Right kidney (tissue), 1 donor: Measurements from ENCODE around the gene CCAR1.
"Not testable (repeated sequence)": the region's sequence is repeated elsewhere in the genome, so short reads cannot be mapped to it uniquely, and the experiment has no call there.

Source experiments
- DNase-seq: peaks from one replicate; pipeline ENCODE4 v3.0.0-alpha.2; 2016

CCAR1 gene

DNA sequence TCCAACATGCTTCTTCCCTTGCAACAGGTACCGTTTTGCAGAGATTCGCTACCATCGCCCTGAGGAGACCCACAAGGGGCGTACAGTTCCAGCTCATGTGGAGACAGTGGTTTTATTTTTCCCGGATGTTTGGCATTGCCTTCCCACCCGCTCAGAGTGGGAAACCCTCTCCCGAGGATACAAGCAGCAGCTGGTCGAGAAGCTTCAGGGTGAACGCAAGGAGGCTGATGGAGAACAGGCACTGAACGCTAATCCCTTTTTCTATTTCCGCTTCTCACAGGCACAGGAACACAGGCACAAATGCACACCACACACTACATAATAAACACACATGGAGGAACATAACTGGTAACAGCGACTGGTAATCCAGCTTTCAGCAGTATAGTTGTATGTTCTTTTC is 35.2 kb downstream of the CCAR1 start:
- DNase-seq = no peak

DNA sequence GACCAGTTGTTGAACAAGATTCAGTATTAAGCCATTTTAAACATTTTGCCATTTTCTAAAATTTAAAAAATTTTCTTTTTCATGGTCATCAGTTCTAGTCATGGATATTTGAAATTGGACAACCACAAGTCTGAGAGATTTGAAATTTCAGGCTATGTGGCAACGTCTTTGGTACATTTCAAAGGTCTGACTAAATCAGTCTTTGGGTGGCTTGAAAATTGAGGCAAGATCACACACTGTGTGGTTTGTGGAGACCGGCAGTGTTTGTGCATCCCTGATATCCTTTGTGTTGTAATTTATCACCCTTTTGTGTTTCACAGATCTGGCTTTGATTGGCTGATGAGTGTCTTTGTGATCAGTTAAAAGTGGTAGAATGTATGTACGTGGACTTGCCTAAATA is 35.7 kb downstream of the CCAR1 start:
- no peak for DNase-seq

DNA sequence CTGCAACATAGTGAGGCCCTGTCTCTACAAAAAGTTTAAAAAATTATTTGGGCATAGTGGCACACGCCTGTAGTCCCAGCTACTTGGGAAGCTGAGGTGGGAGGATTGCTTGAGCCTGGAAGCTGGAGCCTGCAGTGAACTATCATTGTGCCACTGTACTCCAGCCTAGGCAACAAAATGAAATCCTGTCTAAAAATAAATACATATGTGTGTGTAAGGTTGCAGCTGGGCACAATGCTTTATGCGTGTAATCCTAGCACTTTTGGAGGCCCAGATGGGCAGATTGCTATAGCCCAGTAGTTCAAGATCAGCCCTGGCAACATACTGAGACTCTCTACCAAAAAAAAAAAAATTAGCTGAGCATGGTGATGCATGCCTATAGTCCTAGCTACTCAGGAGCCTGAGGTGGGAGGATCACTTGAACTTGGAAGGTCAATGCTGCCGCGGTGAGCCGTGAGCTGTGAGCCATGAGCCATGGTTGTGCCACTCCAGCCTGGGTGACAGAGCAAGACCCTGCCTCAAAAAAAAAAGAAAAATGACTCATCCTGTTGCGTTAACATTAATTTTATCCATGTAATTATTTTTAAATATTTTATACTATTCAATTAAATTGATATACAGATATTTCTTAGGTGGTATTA is 38.3 kb downstream of the CCAR1 start:
- DNase-seq = no peak

DNA sequence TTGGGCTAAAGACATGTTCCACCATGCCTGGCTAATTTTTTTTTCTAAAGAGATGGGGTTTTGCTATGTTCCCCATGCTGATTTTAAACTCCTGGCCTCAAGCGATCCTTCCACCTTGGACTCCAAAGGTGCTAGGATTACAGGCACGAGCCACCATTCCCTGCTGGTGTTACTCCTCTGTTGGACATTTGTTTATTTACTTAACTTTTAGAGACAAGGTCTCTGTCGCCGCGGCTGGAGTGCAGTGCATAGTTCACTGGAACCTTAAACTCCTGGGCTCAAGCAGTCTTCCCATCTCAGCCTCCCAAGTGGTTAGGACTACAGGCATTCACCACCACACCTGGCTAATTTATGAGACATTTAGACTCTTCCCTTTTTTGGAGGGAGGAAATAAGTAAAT is 38.9 kb downstream of the CCAR1 start:
- no peak for DNase-seq

DNA sequence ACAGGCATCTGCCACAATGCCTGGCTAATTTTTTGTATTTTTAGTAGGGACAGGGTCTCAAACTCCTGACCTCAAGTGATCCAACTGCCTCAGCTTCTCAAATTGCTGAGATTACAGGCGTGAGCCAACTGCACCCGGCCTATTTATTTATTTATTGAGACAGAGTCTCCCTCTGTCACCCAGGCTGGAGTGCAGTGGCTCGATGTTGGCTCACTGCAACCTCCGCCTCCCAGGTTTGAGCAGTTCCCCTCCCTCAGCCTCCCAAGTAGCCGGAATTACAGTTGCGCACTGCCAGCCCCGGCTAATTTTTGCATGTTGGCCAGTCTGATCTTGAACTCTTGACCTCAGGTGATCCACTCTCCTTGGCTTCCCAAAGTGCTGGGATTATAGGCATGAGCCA is 46.4 kb downstream of the CCAR1 start:
- not testable (repeated sequence) for DNase-seq

DNA sequence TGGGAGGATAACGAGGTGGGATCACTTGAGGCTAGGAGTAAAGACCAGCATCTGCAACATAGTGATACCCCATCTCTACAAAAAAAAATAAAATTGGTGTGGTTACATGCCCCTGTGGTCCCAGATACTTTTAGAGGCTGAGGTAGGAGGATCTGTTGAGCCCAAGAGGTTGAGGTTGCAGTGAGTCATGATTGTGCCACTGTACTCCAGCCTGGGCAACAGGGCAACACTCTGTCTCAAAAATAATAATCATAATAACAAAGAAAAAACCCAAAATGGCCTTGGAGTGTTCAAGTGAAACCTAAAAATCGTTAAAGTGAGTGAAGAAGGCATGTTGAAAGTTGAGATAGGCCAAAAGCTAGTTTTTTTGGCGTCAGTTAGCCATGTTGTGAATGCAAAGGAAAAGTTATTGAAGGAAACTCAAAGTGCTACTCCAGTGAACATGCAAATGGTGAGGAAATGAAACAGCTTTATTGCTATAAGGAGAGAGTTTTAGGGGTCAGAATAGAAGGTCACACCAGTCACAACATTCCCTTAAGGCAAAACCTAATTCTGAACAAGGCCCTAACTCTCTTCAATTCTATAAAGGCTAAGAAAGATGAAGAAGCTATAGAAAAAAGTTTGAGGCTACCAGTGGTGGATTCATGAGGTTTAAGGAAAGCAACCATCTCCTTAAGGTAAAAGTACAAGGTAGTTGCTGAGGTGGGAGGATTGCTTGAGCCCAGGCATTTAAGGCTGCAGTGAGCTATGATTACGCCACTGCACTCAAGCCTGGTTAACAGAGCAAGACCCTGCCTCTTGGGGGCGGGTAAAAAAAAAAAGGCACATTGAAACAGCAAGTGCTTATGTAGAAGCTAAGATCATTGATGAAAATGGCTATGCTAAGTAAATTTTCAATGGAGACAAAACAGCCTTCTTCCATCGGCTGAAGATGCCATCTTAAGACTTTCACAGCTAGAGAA is 60.9 kb downstream of the CCAR1 start:
- no peak for DNase-seq

DNA sequence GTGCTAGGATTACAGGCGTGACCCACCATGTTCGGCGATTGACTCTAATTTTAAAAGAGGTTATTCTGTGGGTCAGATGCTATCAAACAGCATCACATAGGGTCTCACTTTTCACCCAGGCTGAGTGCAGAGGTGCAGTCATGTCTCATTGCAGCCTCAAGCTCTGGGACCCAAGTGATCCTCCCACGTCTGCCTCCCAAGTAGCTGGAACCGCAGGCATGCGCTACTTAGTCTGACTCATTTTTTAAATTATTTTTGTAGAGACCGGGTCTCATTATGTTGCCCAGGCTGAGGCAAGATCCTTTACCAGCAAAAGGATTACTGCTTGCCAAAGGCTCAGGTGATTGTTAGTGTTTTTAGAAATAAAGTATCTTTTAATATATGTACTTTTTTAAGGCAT is 63.4 kb downstream of the CCAR1 start:
- no peak for DNase-seq

DNA sequence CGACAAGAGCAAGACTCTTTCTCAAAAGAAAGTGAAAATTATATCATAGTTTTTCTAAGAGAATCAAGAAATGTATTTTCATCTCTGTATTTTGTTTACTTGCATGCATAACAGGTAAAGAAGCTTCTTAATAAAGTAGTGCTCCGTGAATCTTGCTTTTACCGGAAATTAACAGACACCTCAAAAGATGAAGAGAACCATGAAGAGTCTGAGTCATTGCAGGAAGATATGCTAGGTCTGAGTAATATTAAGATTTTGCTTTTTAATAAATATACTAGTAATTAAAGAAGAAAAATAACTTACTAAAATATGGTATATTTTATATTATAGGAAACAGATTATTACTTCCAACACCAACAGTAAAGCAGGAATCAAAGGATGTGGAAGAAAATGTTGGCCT is 66.8 kb downstream of the CCAR1 start:
- no peak for DNase-seq

DNA sequence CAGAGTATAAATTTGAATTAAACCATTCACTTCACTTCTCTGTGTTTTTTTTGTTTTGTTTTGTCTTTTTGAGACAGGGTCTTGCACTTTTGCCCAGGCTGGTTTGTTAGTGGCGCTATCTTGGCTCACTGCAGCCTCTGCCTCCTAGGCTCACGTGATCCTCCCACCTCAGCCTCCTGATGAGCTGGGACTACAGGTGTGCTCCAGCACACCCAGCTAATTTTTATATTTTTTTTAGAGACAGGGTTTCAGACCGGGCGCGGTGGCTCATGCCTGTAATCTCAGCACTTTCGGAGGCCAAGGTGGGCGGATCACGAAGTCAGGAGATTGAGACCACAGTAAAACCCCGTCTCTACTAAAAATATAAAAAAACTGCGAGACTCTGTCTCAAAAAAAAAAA is 69.4 kb downstream of the CCAR1 start:
- DNase-seq = no peak

DNA sequence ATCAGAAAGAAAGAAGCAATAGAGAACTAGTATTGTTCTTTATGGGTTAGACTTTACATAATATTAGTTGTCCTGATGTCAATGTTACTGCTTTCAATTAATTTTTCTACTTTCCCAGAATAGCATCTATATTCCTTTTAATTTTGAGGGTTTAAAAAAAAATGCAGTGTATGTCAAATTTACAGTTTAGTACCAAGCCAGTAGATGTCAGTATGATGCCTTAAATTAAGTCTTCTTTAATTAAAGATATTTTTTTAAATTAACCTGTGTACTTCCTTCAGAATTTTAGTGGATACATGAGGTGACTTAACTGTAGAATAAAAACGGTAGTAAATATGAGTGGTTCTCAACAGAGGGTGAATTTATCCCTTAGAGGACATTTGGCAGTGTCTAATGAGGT is 71.1 kb downstream of the CCAR1 start:
- no peak for DNase-seq

DNA sequence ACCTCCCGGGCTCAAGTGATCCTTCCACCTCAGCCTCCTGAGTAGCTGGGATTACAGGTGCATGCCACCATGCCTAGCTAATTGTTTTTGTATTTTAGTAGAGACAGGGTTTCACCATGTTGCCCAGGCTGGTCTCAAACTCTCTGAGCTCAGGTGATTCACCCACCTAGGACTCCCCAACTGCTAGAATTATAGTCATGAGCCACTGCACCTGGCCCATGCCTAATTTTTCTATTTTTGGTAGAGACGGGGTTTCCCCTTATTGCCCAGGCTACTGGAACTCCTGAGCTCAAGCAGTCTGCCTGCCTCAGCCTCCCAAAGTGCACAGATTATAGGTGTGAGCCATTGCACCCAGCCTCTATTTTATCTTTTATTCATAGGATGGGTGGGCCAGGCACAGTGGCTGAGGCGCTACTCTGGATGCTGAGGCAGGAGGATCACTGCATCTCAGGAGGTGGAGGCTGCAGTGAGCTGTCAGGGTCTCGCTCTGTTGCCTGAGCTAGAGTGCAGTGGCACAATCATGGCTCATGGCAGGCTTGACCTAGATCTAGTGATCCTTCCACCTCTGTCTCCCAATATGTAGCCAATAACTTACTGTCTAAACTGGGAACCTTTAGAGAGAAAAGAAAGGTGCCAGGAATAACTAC is 75.0 kb downstream of the CCAR1 start:
- no peak for DNase-seq

DNA sequence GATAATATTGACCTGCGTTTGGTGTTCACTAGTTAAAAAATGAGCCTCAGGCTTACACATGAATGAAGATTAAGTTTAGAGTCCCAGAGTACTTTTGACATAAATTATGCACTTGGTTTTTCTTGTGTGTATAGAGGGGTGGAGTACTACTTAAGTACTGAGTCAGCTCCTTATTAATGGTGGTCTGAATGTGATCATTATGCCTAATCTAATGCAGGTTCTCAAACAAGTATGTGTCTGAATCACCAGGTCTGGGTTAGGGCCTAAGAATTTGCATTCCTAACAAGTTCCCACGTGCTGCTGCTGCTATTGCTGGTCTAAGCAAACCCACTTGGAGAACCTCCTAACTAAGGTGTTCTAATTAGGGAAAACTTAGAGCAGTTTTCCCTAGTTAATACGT is 75.6 kb downstream of the CCAR1 start:
- no peak for DNase-seq

DNA sequence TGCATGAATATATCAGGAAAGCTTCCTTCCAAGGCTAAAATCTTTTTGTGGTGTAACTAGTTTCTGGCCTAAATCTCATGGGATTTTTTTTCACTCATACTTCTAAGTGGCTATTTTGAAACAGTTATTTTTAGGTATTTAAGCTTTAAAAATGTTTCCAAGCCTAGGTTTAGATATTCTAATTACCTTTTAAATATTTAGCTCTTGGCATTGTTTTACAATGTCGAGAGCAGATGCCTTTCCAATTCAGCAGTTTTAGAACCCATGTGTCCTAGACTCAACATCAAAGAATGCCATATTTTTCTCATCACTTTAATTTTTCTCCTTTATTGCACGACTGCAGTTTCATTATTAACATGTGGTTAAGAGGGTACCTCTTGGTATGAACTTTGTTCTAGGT is 79.2 kb downstream of the CCAR1 start:
- DNase-seq = no peak

DNA sequence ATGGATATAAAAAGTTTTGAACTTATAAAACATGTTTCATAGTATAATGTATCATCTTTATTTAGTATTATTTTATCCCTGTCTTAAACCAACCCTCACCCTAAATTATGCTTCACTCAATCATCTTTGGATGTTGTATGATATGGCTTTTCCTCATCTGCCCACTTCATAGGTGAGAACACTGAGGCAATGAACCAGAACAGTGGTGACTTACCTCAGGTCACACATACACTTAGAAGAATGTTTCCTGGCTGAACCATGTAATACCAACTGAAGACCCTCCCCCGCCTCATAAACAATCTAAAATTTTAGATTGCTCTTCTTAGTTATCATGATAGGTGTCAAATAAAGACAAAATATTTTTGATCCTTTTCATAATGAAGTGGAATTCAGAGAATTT is 83.7 kb downstream of the CCAR1 start:
- DNase-seq = no peak

DNA sequence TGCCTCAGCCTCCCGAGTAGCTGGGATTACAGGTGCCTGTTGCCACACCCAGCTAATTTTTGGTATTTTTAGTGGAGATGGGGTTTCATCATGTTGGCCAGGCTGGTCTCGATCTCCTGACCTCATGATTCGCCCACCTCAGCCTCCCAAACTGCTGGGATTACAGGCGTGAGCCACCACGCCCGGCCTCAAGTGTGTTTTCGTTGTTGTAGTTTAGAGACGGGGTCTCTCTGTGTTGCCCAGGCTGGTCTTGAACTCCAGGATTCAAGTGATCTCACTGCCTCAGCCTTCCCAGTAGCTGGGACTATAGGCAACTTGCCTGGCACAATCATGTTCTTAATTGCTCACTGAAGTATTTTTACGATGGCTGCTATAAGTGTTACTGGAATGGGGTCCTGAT is 89.8 kb downstream of the CCAR1 start:
- not testable (repeated sequence) for DNase-seq

DNA sequence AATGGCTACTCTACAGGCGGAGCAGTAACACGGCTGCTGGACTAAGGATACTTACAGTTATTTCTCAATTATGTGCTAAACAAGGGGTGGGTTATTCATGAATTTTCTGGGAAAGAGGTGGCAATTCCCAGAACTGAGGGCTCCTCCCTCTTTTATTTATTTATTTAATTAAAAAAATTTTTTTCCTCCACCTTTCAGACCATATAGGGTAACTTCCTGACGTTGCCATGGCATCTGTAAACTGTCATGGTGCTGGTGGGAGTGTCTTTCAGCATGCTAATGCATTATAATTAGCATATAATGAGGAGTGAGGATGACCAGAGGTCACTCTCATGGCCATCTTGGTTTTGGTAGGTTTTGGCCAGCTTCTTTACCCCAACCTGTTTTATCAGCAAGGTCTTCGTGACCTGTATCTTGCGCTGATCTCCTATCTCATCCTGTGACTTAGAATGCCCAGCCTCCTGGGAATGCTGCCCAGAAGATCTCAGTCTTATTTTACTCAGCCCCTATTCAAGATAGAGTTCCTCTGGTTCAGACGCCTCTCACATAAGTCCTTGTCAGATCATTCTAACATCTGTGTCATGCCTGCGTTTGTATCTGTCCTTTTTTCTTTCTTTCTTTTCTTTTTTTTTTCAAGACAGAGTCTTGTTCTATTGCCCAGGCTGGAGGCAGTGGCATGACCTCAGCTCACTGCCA is 90.4 kb downstream of the CCAR1 start:
- DNase-seq = no peak

DNA sequence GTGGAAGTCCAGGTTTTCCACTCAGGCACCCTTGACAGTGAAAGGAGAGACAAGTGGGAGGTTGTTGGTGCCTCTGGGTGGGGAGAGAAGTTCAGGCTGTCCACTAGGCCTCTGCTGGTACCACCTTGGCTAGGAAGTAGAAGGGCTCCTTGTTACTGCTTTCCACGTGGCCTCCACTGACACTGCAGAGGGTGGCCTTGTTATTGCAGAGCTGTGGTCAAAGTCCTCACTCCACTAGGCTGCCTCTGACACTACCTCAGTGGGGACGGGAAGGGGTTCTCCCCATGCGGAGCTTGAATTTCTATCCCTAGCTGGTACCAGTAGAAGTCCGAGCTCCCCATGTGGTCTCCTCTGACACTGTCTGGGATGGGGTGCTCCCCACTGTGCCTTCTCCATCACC is 91.4 kb downstream of the CCAR1 start:
- no peak for DNase-seq

DNA sequence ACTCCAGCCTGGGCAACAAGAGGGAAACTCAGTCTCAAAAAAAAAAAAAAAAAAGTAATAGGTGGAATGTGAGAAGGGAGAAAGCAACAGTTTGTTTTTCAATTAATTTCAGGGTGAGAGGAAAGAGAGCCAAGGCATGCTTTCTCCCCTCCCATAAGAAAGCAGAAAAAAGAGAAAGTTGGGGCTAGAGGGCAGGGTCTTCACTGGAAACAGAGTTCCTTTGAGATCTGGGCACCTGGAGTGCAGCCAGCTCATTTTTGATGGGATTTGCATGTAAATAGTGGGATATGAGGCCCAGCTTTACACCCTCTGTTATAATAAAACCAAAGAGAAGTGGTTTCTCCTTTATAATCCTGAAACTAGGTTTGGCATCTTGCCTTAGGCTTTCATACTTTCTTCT is 92.5 kb downstream of the CCAR1 start:
- no peak for DNase-seq

DNA sequence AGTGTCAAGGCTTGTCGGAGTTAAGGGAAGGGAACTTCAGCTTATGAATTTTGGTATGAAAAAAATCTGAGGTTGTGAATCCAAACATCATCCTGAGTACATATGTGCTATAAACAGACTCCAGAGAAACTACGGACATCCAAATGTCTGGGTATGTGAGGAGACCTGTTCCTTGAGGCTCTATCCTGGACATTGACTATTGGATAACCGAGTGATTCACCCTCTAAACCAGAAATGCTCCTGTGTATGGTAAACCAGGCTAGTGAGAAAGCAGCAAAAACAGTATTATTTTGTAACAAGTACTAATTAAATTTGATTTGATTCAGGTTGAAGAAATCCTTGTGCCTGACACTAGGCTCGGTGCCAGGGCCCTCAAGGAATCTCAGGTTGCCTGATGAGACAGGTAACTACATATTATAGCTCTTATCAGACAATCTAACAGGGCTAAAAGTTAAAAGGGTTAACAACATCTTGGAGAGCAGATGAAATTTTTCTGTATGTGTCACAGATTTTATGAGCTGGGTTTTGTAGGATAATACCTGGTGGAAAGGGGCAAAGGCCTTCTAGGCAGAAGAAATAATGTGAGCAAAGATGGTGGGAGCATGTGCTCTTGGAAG is 95.9 kb downstream of the CCAR1 start:
- no peak for DNase-seq

DNA sequence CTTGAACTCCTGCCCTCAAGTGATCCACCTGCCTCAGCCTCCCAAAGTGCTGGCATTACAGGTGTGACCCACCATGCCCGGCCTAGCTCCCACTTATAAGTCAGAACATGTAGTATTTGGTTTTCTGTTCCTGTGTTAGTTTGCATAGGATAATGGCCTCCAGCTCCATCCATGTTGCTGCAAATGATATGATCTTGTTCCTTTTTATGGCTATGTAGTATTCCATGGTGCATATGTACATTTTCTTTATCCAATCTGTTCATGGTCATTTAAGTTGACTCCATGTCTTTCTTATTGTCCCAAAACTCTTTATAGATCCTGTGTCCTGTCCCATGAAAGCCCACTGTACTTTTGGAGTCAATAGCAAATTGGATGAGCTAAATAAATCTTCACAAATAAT is 99.3 kb downstream of the CCAR1 start:
- not testable (repeated sequence) for DNase-seq

DNA sequence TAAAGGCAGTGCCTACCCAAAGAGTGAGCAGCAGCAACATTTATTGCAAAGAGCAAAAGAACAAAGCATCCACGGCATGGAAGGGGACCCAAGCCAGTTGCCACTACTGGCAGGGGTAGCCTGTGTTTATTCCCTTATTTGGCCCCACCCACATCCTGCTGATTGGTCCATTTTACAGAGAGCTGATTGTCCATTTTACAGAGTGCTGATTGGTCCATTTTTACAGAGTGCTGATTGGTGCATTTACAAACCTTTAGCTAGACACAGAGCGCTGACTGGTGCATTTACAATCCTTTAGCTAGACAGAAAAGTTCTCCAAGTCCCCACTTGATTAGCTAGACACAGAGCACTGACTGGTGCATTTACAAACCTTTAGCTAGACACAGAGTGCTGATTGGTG is 101.6 kb downstream of the CCAR1 start:
- DNase-seq = not testable (repeated sequence)
